Ovary (tissue), 3 donors: ENCODE results near the gene CDCA3.

Source experiments
- EP300 ChIP-seq: sonication (generic); formaldehyde crosslinking; IDR thresholded peaks from one replicate; pipeline ENCODE4 v1.6.1; 2017; ENCODE audit warnings: antibody characterized with exemption
- POLR2A ChIP-seq: fragments of 450-650 bp; IDR thresholded peaks from one replicate; pipeline ENCODE4 v1.6.1; 2017; ENCODE audit warnings: antibody characterized with exemption, mild to moderate bottlenecking, moderate library complexity
- TF ChIP-seq, protein P1 (sequence below), 3 donors: fragments of 450-650 bp in 2 of 3; fragments of 200-600 bp in 1 of 3; IDR thresholded peaks; one replicate each; pipeline versions ENCODE4 v1.5.1 to v1.8.0; 2016 to 2022; ENCODE audit warnings: antibody characterized with exemption in 3 of 3, mild to moderate bottlenecking in 1 of 3
- donor health status: DM: no; HTN: no; CAD: no.

DNA sequence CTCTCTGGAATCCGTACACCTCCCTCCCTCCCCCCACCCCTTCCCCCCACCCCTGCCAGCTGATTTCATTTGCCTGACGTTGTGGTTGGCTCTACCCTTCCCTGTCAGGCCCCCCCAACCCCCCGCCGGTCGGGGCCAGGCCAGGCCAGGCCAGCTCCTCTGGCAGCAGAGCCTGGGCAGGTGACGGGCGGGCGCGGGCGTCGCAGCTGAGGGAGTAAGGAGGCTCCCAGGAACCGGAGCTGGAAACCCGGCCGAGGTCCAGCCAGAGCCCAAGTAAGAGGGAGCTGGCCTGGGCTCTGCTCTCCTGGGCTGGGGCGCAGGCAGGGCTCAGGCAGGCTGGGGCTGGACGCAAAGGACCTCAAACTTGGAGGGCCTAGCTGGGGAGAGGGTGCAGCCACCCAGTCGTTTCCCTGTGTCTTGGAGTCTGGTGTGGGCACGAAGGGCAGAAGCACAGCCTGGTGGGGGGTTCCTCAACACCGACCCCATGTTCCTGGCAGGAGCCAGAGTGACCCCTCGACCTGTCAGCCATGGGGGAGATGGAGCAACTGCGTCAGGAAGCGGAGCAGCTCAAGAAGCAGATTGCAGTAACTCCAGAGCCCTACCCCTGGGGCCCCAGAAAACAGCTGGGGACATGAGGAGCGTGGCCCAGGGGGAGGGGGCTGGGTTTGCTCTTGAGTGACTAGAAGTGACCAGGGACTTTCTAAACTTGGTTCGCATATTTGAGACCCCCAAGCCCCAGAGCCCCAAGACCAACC is 10.1 kb downstream of the CDCA3 start, which contains the start of gene GNB3:
- TF ChIP-seq, protein P1, sequence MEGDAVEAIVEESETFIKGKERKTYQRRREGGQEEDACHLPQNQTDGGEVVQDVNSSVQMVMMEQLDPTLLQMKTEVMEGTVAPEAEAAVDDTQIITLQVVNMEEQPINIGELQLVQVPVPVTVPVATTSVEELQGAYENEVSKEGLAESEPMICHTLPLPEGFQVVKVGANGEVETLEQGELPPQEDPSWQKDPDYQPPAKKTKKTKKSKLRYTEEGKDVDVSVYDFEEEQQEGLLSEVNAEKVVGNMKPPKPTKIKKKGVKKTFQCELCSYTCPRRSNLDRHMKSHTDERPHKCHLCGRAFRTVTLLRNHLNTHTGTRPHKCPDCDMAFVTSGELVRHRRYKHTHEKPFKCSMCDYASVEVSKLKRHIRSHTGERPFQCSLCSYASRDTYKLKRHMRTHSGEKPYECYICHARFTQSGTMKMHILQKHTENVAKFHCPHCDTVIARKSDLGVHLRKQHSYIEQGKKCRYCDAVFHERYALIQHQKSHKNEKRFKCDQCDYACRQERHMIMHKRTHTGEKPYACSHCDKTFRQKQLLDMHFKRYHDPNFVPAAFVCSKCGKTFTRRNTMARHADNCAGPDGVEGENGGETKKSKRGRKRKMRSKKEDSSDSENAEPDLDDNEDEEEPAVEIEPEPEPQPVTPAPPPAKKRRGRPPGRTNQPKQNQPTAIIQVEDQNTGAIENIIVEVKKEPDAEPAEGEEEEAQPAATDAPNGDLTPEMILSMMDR (IDR thresholded peaks at IDR 0.05): no peak
- TF ChIP-seq POLR2A (no peak), EP300 (no peak)
